GM18526 (cell line): ENCODE measurements around the gene MEGF9.

Source experiments
- POLR2A ChIP-seq: IDR thresholded peaks from 3 replicates; pipeline ENCODE4 v1.6.1; 2011; ENCODE audit not compliant: insufficient read length; ENCODE audit errors: extremely low read depth

Gene MEGF9

GRCh38 chr9:120737416-120738165 is 23.3 kb upstream of the MEGF9 start:
- no peak for TF ChIP-seq POLR2A

DNA sequence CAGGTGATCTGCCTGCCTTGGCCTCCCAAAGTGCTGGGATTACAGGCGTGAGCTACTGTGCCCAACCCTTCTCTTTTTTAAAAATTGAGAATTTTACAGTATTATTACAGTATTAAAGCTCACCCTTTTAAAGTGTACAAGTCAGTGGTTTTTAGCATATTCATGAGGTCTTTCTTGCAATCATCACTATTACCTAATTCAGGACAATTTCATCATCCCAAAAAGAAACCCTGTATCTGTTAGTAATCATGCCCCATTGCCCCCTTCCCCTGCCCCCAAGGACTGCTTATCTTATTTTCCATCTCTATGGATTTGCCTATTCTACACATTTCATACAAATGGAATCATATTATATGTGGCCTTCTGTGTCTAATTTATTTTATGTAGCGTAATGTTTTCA is 22.6 kb upstream of the MEGF9 start:
- TF ChIP-seq POLR2A: no peak

- TF ChIP-seq POLR2A: no peak
These were observed 21.3 kb upstream of the MEGF9 start for GRCh38 chr9:120735415-120736126.

GRCh38 chr9:120734607-120735410 is 20.5 kb upstream of the MEGF9 start:
- no peak for TF ChIP-seq POLR2A

- TF ChIP-seq POLR2A: no peak
These were observed 18.9 kb upstream of the MEGF9 start for GRCh38 chr9:120733190-120733589.

DNA sequence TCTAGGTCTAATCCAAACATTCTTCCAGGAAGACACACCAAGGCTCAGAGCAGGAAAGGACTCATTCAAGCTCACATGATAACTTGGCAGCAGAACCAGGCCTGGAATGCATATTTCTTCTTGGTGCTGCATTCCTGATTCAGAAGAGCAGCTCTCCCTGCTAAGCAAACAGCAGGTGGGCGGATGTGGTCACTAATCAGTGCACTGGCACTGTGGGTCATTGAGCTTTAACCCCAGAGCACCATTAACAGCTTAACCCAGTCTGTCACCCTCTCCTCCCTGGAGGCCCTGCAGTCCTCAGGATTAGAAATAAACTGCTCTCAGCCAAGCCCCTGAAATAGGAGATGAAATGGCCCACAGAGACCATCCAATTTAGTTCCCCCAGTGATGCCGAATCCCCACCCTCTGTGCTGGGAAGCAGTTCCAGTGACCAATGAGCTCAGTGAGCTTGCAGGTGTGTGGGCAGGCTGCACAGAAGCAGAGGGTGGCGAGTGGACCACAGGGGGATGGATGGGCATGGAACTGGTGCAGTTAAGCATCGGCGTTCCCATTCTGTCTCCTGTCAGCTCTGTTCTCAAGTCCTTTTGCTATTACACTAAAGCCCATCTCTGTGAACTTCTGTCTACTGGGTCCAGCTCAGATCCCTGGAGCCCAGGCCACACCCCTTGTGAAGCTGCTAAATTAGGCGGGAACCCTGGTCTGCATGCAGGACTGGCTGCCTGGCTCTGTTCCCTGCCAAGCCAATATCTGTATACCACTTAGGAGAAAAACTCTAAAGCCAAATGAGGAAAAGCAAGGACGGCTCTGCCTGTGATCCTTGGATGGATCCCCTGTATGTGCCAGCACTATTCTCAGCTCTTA is 16.6 kb upstream of the MEGF9 start:
- TF ChIP-seq POLR2A: no peak

DNA sequence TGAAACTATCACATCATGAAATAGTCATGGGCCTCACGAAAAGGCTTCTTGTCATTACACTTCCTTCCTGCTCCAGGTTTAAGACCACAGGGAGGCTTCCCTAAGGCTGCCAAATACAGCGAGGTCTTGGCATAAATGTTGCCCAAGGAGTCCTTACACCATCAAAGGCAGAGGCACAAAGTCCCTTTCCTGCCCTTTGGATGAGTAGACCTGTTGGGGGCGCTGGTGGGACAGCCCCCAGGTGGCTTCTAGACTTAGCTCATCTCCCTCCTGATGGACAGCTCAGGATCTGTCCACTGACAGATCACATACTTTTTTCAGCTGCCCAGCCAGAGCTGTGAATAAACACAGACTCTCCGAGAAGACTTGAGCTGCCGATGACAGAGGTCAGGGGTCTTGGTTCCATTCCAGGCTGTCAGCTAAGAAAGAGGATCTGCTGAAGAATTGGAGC is 15.5 kb upstream of the MEGF9 start:
- no peak for TF ChIP-seq POLR2A

DNA sequence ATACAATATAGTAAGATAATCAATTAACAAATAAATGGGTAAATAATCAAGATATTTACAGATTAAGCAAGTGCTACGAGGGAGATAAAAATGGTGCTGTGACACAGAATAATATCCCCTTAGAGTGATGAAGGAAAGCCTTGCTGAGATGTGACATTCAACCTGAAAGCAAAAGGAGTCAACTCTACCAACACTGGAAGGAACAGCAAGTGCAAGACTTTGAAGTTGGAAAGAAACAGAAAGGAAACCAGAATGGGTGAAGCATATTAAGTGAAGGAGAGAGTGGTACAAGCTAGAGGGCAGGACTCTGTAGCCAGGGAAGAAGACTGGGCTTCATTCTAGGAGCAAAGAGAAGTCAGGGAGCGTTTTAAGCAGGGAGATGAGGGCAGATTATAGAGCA is 12.2 kb upstream of the MEGF9 start:
- no peak for TF ChIP-seq POLR2A

DNA sequence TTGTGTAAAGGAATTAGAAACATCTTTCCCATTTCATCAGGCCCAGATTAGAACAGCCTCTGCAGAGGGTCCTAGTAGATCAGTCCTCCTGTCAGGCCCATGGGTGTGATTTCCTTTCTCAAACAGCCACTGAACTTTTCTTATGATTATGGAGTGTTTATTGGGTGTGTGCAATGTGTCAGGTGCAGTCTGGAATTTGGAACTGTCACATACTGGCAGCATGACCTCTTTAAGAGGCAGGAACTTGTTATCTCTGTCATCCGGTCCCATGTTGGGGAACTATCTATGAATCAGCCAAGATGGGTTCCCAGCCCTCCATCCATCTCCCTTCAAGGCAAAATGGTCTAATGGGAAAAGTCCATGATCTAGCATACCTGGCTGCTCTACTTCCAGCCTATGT is 11.6 kb upstream of the MEGF9 start:
- TF ChIP-seq POLR2A: no peak

- no peak for TF ChIP-seq POLR2A
These were observed 10.6 kb upstream of the MEGF9 start for GRCh38 chr9:120724757-120725400.

DNA sequence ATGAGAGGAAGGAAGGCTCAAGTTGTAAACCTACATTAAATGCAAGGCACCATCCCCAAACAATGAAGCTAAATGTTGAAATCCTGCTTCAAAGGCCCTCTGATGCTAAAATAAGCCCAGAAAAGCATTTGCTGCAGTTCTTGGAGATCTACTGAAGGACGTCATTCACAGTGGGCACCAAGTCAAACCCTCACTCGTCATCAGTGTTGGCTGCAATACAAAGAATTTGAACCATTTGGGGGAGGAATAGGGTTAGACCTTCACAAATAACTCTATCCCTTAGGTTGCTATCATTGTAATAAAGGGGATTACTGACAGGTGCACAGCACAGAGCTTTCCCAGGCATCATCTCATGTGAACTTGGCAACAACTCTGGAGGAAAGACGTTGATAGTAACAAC is 9.3 kb upstream of the MEGF9 start:
- no peak for TF ChIP-seq POLR2A

DNA sequence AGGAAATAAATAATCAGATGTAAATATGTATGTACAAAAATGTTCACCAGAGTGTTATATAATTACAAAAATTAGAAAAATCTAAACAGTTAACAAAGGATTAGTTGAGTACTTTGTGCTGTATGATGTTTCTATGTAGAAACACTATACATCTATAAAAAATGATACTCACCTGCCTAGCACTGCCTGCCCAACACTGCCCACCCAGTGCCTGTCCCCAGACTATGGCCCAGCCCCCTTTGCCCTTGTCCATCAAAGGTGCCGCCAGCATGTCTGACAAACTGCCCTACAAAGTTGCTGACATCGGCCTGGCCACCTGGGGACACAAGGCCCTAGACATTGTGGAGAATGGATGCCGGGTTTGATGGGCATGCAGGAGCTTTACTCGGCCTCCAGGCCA is 6.1 kb upstream of the MEGF9 start:
- TF ChIP-seq POLR2A: no peak

- TF ChIP-seq POLR2A: no peak
These were observed 4.0 kb upstream of the MEGF9 start for GRCh38 chr9:120718316-120718715.

DNA sequence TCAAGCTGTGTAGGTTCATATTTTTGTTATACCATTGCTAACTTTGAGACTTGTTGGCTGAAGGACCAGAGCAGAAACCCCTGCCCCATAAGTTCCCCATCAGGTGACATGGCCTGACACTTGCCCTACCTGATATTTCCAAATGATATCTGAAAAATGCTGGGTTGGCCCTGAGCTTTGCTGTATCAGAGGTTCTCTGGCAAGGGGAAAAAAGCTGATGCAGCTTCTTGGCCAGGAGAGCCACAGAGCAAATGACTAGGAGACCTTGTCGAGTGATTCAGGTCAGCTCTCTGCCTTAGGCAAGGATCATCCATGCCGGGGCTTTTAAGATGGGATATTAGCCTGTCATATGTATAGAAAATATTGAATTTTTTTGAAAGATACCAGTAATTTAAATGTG is 2.9 kb upstream of the MEGF9 start:
- no peak for TF ChIP-seq POLR2A
